ENCODE data around the gene RER1. TPM values are rescaled to one million over a fixed set of nuclear protein-coding genes. Genes with fewer than 3 reads are reported as not detected.

RER1 gene
- total and polyA plus RNA-seq, 11 donors, result 43.3 to 124 (median 78.3) TPM

GRCh38 chr1:2433196-2433595 lies 41.6 kb downstream of the RER1 start:
- DNase-seq (no peak), ATAC-seq (no peak)
- H3K4me3 ChIP-seq, result no peak overlapping the region
- H3K4me1 ChIP-seq, result no peaks in the 10 kb centered on the region
- 78 to 87% (median 82%) methylated on average over 5 to 13 of the region's 13 CpGs for WGBS, 4 donors
- intact Hi-C loops (cut with DNase I), result loop anchor here in 1 of 10 donors (10.0 kb wide), 1 partner anchor 222 kb away; no protein-coding TSS in a partner anchor
- TF ChIP-seq CTCF (IDR thresholded peaks at IDR 0.05) (no peak), POLR2A (IDR thresholded peaks at IDR 0.05) (no peak)
- H3K36me3 ChIP-seq, result no peaks in the 10 kb centered on the region
- H3K27me3 ChIP-seq, result peaks cover 4 to 57% (median 21%) of the 10 kb centered on the region in 9 donors
- H3K27ac ChIP-seq, result no peak overlapping the region
- peaks cover 0 to 9% (median 0%) of the 10 kb centered on the region in 12 donors for H3K9me3 ChIP-seq

GRCh38 chr1:2433936-2434655 lies 42.5 kb downstream of the RER1 start:
- intact Hi-C loops (cut with DNase I), result loop anchor here in 1 of 10 donors (10.0 kb wide), 1 partner anchor 221 kb away; no protein-coding TSS in a partner anchor
- 75 to 79% (median 77%) methylated on average over 18 to 34 of the region's 34 CpGs for WGBS, 4 donors
- Histone ChIP-seq H3K36me3 (no peaks in the 10 kb centered on the region), H3K9me3 (peaks cover 0 to 9% (median 0%) of the 10 kb centered on the region in 12 donors), H3K4me1 (no peaks in the 10 kb centered on the region), H3K27ac (no peak overlapping the region), H3K4me3 (no peak overlapping the region), H3K27me3 (peaks cover 4 to 51% (median 21%) of the 10 kb centered on the region in 9 donors)
- ATAC-seq (no peak), DNase-seq (no peak)
- TF ChIP-seq CTCF (IDR thresholded peaks at IDR 0.05) (no peak), POLR2A (IDR thresholded peaks at IDR 0.05) (no peak)

GRCh38 chr1:2435091-2435490 lies 43.5 kb downstream of the RER1 start:
- DNase-seq, result no peak
- Histone ChIP-seq H3K27ac (no peak overlapping the region), H3K4me3 (no peak overlapping the region), H3K4me1 (no peaks in the 10 kb centered on the region), H3K9me3 (peaks cover 0 to 2% (median 0%) of the 10 kb centered on the region in 12 donors), H3K36me3 (no peaks in the 10 kb centered on the region), H3K27me3 (peaks cover 4 to 46% (median 21%) of the 10 kb centered on the region in 9 donors)
- TF ChIP-seq CTCF (IDR thresholded peaks at IDR 0.05) (no peak), POLR2A (IDR thresholded peaks at IDR 0.05) (no peak)
- WGBS, 4 donors, result 67 to 80% (median 69%) methylated on average over 7 to 9 of the region's 9 CpGs
- intact Hi-C loops (cut with DNase I), result loop anchor here in 1 of 10 donors (10.0 kb wide), 1 partner anchor 220 kb away; no protein-coding TSS in a partner anchor
- no peak for ATAC-seq

- Histone ChIP-seq H3K27ac (no peak overlapping the region), H3K27me3 (peaks cover 4 to 45% (median 16%) of the 10 kb centered on the region in 9 donors), H3K4me3 (no peak overlapping the region), H3K36me3 (no peaks in the 10 kb centered on the region), H3K4me1 (no peaks in the 10 kb centered on the region), H3K9me3 (no peaks in the 10 kb centered on the region)
- no peak for ATAC-seq
- 67 to 79% (median 68%) methylated on average over 1 to 2 of the region's 2 CpGs for WGBS, 4 donors
- TF ChIP-seq CTCF (IDR thresholded peaks at IDR 0.05) (no peak), POLR2A (IDR thresholded peaks at IDR 0.05) (no peak)
- no peak for DNase-seq
- intact Hi-C loops (cut with DNase I), result loop anchor here in 1 of 10 donors (10.0 kb wide), 1 partner anchor 219 kb away; no protein-coding TSS in a partner anchor
Measured at GRCh38 chr1:2435746-2436355, 44.2 kb downstream of the RER1 start.

All from heart left ventricle (tissue), 16 donors.